HepG2 (cell line): ENCODE measurements around the gene RAB3D. TPM values are rescaled to one million over a fixed set of nuclear protein-coding genes. Genes with fewer than 3 reads are reported as not detected.
A peak's percentile ranks its signal among the peaks of the same experiment; 100 is the strongest.

Experiments
- BRCA1 ChIP-seq: sonication (generic); formaldehyde crosslinking; IDR thresholded peaks from 2 replicates; pipeline ENCODE4 v1.4.0; 2020; ENCODE audit warnings: missing genetic modification reagents
- CHD4 ChIP-seq: fragments of 200-600 bp; sonication (generic); IDR thresholded peaks from 2 replicates; pipeline ENCODE4 v1.7.0; 2017; ENCODE audit warnings: mild to moderate bottlenecking, low read length, borderline replicate concordance
- DNMT1 ChIP-seq: sonication (generic); formaldehyde crosslinking; IDR thresholded peaks from 2 replicates; pipeline ENCODE4 v1.5.1; 2020; ENCODE audit warnings: mild to moderate bottlenecking, missing genetic modification reagents
- ELF4 ChIP-seq: sonication (generic); formaldehyde crosslinking; IDR thresholded peaks from 2 replicates; pipeline ENCODE4 v1.5.0; 2020; ENCODE audit warnings: missing genetic modification reagents, mild to moderate bottlenecking, moderate library complexity, borderline replicate concordance
- HDAC6 ChIP-seq: fragments of 200-600 bp; sonication (generic); IDR thresholded peaks from 2 replicates; pipeline ENCODE4 v1.7.0; 2017; ENCODE audit warnings: mild to moderate bottlenecking, antibody characterized with exemption, low read length, low read depth
- HIVEP1 ChIP-seq: sonication (generic); formaldehyde crosslinking; IDR thresholded peaks from 2 replicates; pipeline ENCODE4 v1.4.0; 2020; ENCODE audit warnings: mild to moderate bottlenecking, missing genetic modification reagents
- MEIS2 ChIP-seq: sonication (generic); formaldehyde crosslinking; IDR thresholded peaks from 2 replicates; pipeline ENCODE4 v1.9.0; 2021; ENCODE audit warnings: mild to moderate bottlenecking, missing genetic modification reagents
- MTF1 ChIP-seq: sonication (generic); formaldehyde crosslinking; IDR thresholded peaks from 2 replicates; pipeline ENCODE4 v1.5.0; 2020; ENCODE audit warnings: missing genetic modification reagents
- SKI ChIP-seq: fragments of 450-650 bp; IDR thresholded peaks from one replicate; pipeline ENCODE4 v1.6.1; 2018; ENCODE audit warnings: mild to moderate bottlenecking; ENCODE audit not compliant: partially characterized antibody
- TCF7L2 ChIP-seq: IDR thresholded peaks from 2 replicates; pipeline ENCODE4 v1.6.1; 2011; ENCODE audit warnings: mild to moderate bottlenecking, low read depth, low read length, moderate library complexity
- THAP11 ChIP-seq: IDR thresholded peaks from 2 replicates; pipeline ENCODE4 v1.6.1; 2016; ENCODE audit warnings: missing biosample characterization, missing genetic modification reagents
- ZFYVE20 ChIP-seq: sonication (generic); formaldehyde crosslinking; IDR thresholded peaks from 2 replicates; pipeline ENCODE4 v1.8.0; 2023; ENCODE audit warnings: low read depth, mild to moderate bottlenecking, moderate library complexity, missing genetic modification reagents, borderline replicate concordance
- ZNF24 ChIP-seq: fragments of 450-650 bp; IDR thresholded peaks from 2 replicates; pipeline ENCODE4 v1.6.1; 2017; ENCODE audit warnings: antibody characterized with exemption, mild to moderate bottlenecking
- ZNF263 ChIP-seq: sonication (generic); formaldehyde crosslinking; IDR thresholded peaks from 2 replicates; pipeline ENCODE4 v1.4.0; 2020; ENCODE audit warnings: missing genetic modification reagents
- ZNF280B ChIP-seq: sonication (generic); formaldehyde crosslinking; IDR thresholded peaks from 2 replicates; pipeline ENCODE4 v1.5.0; 2020; ENCODE audit warnings: missing genetic modification reagents, mild to moderate bottlenecking, borderline replicate concordance
- ZNF44 ChIP-seq: sonication (generic); formaldehyde crosslinking; IDR thresholded peaks from 2 replicates; pipeline ENCODE4 v1.5.1; 2020; ENCODE audit warnings: mild to moderate bottlenecking, missing genetic modification reagents
- ZNF512B ChIP-seq: sonication (generic); formaldehyde crosslinking; IDR thresholded peaks from 2 replicates; pipeline ENCODE4 v1.5.1; 2020; ENCODE audit warnings: missing genetic modification reagents, mild to moderate bottlenecking, borderline replicate concordance
- ZNF672 ChIP-seq: sonication (generic); formaldehyde crosslinking; IDR thresholded peaks from 2 replicates; pipeline ENCODE4 v1.8.1; 2022; ENCODE audit warnings: missing genetic modification reagents
- ZNF768 ChIP-seq: sonication (generic); formaldehyde crosslinking; IDR thresholded peaks from 2 replicates; pipeline ENCODE4 v1.4.0; 2020; ENCODE audit warnings: missing genetic modification reagents
- ZNF841 ChIP-seq: sonication (generic); formaldehyde crosslinking; IDR thresholded peaks from 2 replicates; pipeline ENCODE4 v1.8.1; 2023; ENCODE audit warnings: missing genetic modification reagents, borderline replicate concordance
- polyA plus RNA-seq, 8 experiments: library from polyadenylated mRNA; depleted of rRNA in 3 of 8; stranded (reverse) in 7 of 8; unstranded in 1 of 8; fragments of >200 nt; fragmentation: Illumina TruSeq in 4 of 8; extraction: Trizol in 4 of 8; gene quantifications; 2 replicates each; pipeline versions ENCODE4 v1.2.1 to v1.2.3, GENCODE V29; 2011 to 2016; ENCODE audit warnings: low read depth in 4 of 8, missing spikeins in 1 of 8, mixed read lengths in 1 of 8; ENCODE audit not compliant: insufficient read depth in 1 of 8
- total RNA-seq, 5 experiments: library from RNA; depleted of rRNA; stranded (reverse); fragments of >200 nt; fragmentation: Illumina TruSeq; extraction: Trizol; gene quantifications; 2 replicates each; pipeline ENCODE4 v1.2.3, GENCODE V29; 2016; ENCODE audit warnings: low read depth in 1 of 5
- TF ChIP-seq, protein P1 (sequence below): sonication (generic); formaldehyde crosslinking; conservative IDR thresholded peaks from 2 replicates; pipeline ENCODE4 v1.8.0; 2022; ENCODE audit warnings: low read depth, missing genetic modification reagents
- TF ChIP-seq, protein P2 (sequence below): sonication (generic); formaldehyde crosslinking; IDR thresholded peaks from 2 replicates; pipeline ENCODE4 v1.5.0; 2020; ENCODE audit warnings: missing genetic modification reagents
- TF ChIP-seq, protein P3 (sequence below): sonication (generic); formaldehyde crosslinking; IDR thresholded peaks from 2 replicates; pipeline ENCODE4 v1.5.0; 2020; ENCODE audit warnings: missing genetic modification reagents

Gene RAB3D
- total and polyA plus RNA-seq, 2 of the 13 experiments (the other 11 are each of a cell fraction or from before 2014, with no cell fraction given), result 2.0 to 16.1 TPM

DNA sequence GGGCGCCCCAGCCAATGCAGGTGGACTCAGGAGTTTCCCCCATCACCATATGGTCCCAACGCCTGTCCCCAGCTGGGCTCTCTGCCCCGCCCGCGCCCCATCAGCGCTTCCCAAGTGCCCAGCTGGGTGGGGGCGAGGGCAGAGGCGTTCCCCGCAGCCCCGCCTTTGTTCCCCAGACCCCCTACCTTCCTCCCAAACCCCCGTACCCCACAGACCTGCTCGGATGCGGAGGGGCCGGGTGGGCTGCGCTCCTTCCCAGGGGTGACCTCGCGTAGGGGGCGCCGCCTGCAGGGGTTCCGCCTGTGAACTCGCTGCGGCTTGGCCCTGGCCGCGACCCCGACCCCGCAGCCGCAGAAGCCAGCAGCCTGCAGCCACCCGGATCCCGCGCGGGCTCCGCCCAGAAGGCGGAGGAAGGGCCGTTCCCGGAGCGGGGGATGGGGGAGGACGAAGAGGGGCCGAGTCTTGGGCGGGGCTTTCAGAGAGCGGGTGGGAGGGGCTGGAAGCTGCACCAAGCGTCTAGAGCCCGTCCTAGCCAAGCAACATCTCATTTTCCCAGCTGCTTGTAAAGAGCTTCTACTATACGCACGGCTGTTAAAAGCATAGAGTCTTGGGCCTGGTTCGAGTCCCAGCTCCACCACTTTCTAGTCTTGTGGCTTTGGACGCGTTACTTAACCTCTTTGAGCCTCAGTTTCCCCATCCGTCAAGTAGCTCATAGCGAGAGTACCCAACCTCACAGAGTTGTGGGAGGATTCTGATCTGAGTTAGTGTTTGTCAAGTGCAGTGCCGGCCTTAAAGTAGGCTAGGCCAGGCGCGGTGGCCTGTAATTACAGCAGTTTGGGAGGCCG is at the start of gene RAB3D (continued):
- no peak for TF ChIP-seq ZNF512B (CRISPR knock-in tag)
- TF ChIP-seq BRCA1 (CRISPR knock-in tag), result no peak
- no peak for TF ChIP-seq HDAC6
- TF ChIP-seq MTF1 (CRISPR knock-in tag), result no peak
- no peak for TF ChIP-seq ZNF44 (CRISPR knock-in tag)
- TF ChIP-seq ZNF263, result peak; percentile 40; the same call in 1 of the 2 replicates
- no peak for TF ChIP-seq HIVEP1 (CRISPR knock-in tag)
- no peak for TF ChIP-seq ZFYVE20 (CRISPR knock-in tag)
- TF ChIP-seq, protein P1, sequence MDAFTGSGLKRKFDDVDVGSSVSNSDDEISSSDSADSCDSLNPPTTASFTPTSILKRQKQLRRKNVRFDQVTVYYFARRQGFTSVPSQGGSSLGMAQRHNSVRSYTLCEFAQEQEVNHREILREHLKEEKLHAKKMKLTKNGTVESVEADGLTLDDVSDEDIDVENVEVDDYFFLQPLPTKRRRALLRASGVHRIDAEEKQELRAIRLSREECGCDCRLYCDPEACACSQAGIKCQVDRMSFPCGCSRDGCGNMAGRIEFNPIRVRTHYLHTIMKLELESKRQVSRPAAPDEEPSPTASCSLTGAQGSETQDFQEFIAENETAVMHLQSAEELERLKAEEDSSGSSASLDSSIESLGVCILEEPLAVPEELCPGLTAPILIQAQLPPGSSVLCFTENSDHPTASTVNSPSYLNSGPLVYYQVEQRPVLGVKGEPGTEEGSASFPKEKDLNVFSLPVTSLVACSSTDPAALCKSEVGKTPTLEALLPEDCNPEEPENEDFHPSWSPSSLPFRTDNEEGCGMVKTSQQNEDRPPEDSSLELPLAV (CRISPR knock-in tag), result no peak
- TF ChIP-seq DNMT1, result no peak
- TF ChIP-seq MEIS2 (CRISPR knock-in tag), result no peak
- TF ChIP-seq TCF7L2, result no peak
- TF ChIP-seq CHD4, result no peak
- TF ChIP-seq, protein P2, sequence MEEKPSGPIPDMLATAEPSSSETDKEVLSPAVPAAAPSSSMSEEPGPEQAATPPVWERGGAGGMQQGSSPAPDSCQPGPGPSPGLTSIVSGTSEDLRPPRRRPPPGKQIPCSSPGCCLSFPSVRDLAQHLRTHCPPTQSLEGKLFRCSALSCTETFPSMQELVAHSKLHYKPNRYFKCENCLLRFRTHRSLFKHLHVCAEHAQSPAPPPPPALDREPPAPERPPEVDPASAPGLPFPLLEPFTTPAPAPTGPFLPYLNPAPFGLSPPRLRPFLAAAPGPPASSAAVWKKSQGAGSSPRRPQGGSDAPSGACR (CRISPR knock-in tag), result no peak
- no peak; the same call in 1 of the 2 replicates for TF ChIP-seq THAP11 (CRISPR knock-in tag)
- TF ChIP-seq ZNF24, result no peak
- no peak for TF ChIP-seq ZNF841
- TF ChIP-seq ELF4 (CRISPR knock-in tag), result no peak
- no peak for TF ChIP-seq ZNF672 (CRISPR knock-in tag)
- TF ChIP-seq ZNF768 (CRISPR knock-in tag), result no peak
- no peak for TF ChIP-seq ZNF280B (CRISPR knock-in tag)
- TF ChIP-seq SKI, result no peak
- TF ChIP-seq, protein P3, sequence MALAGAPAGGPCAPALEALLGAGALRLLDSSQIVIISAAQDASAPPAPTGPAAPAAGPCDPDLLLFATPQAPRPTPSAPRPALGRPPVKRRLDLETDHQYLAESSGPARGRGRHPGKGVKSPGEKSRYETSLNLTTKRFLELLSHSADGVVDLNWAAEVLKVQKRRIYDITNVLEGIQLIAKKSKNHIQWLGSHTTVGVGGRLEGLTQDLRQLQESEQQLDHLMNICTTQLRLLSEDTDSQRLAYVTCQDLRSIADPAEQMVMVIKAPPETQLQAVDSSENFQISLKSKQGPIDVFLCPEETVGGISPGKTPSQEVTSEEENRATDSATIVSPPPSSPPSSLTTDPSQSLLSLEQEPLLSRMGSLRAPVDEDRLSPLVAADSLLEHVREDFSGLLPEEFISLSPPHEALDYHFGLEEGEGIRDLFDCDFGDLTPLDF (CRISPR knock-in tag), result no peak
